ENCODE results near the gene TMEM38B.
"Not testable (repeated sequence)": the region's sequence is repeated elsewhere in the genome, so short reads cannot be mapped to it uniquely, and the experiment has no call there.

- TF ChIP-seq, protein P1, sequence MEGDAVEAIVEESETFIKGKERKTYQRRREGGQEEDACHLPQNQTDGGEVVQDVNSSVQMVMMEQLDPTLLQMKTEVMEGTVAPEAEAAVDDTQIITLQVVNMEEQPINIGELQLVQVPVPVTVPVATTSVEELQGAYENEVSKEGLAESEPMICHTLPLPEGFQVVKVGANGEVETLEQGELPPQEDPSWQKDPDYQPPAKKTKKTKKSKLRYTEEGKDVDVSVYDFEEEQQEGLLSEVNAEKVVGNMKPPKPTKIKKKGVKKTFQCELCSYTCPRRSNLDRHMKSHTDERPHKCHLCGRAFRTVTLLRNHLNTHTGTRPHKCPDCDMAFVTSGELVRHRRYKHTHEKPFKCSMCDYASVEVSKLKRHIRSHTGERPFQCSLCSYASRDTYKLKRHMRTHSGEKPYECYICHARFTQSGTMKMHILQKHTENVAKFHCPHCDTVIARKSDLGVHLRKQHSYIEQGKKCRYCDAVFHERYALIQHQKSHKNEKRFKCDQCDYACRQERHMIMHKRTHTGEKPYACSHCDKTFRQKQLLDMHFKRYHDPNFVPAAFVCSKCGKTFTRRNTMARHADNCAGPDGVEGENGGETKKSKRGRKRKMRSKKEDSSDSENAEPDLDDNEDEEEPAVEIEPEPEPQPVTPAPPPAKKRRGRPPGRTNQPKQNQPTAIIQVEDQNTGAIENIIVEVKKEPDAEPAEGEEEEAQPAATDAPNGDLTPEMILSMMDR (IDR thresholded peaks at IDR 0.05; ENCODE audit: insufficient read depth, low read length) = not testable (repeated sequence)
- not testable (repeated sequence) for TF ChIP-seq POLR2AphosphoS5 (IDR thresholded peaks at IDR 0.05; ENCODE audit: low read depth); GABPA (IDR thresholded peaks at IDR 0.05; ENCODE audit: low read depth); REST (IDR thresholded peaks at IDR 0.05; ENCODE audit: insufficient replicate concordance, low read depth)
These were observed 9.3 kb downstream of the TMEM38B start for GRCh38 chr9:105703638-105704037.

All from HL-60 (cell line).